GM19467 (cell line): Measurements from ENCODE around the gene MARK1.

Source experiments
- ATAC-seq: cut with Tn5 transposase; IDR thresholded peaks from one replicate; pipeline ENCODE4 v1.9.1; 2021; ENCODE audit warnings: mild to moderate bottlenecking, moderate library complexity; ENCODE audit not compliant: unreplicated experiment

Gene MARK1

GRCh38 chr1:220687809-220688208, 159.9 kb downstream of the MARK1 start:
- no peak for ATAC-seq

- no peak for ATAC-seq
Measured at GRCh38 chr1:220689666-220690065, 161.7 kb downstream of the MARK1 start.

- ATAC-seq, result peak; percentile 99
Measured at GRCh38 chr1:220690140-220691052, 162.5 kb downstream of the MARK1 start, which contains the start of gene C1orf115. Gene C1orf115 (plus strand): TSS chr1:220690363. CDS start chr1:220690403, 40 bp downstream.

GRCh38 chr1:220691053-220691684, 163.2 kb downstream of the MARK1 start:
- ATAC-seq, result no peak

GRCh38 chr1:220692436-220693228, 164.7 kb downstream of the MARK1 start:
- ATAC-seq, result no peak

- no peak for ATAC-seq
Measured at GRCh38 chr1:220694866-220695382, 167.0 kb downstream of the MARK1 start.

GRCh38 chr1:220695426-220695825, 167.5 kb downstream of the MARK1 start:
- ATAC-seq, result no peak

- no peak for ATAC-seq
Measured at GRCh38 chr1:220696226-220696862, 168.4 kb downstream of the MARK1 start.

- no peak for ATAC-seq
Measured at GRCh38 chr1:220696863-220697231, 168.9 kb downstream of the MARK1 start.

- ATAC-seq, result no peak
Measured at GRCh38 chr1:220697326-220697725, 169.4 kb downstream of the MARK1 start.

GRCh38 chr1:220698607-220699016, 170.7 kb downstream of the MARK1 start:
- ATAC-seq, result no peak

- ATAC-seq, result no peak
Measured at GRCh38 chr1:220699044-220699443, 171.1 kb downstream of the MARK1 start.

- no peak for ATAC-seq
Measured at GRCh38 chr1:220700556-220701179, 172.7 kb downstream of the MARK1 start.

GRCh38 chr1:220701974-220702373, 174.0 kb downstream of the MARK1 start:
- no peak for ATAC-seq

- ATAC-seq, result no peak
Measured at GRCh38 chr1:220702733-220703270, 174.9 kb downstream of the MARK1 start.

GRCh38 chr1:220703305-220703704, 175.4 kb downstream of the MARK1 start:
- no peak for ATAC-seq

GRCh38 chr1:220705782-220706181, 177.8 kb downstream of the MARK1 start:
- ATAC-seq, result no peak

GRCh38 chr1:220706480-220706879, 178.5 kb downstream of the MARK1 start:
- no peak for ATAC-seq

- ATAC-seq, result no peak
Measured at GRCh38 chr1:220707160-220707559, 179.2 kb downstream of the MARK1 start.

- ATAC-seq, result no peak
Measured at GRCh38 chr1:220708244-220708643, 180.3 kb downstream of the MARK1 start.
